Measurements from ENCODE around the gene GPATCH2L. TPM values are rescaled to one million over a fixed set of nuclear protein-coding genes. Genes with fewer than 3 reads are reported as not detected.

Gene GPATCH2L
- total RNA-seq (80.1 TPM), polyA plus RNA-seq (18.5 TPM)

- peak; percentile 86 for DNase-seq (ENCODE audit: extremely low spot score)
- H3K4me1 ChIP-seq (ENCODE audit: insufficient read depth) = no peaks in the 10 kb centered on the region
- H3K36me3 ChIP-seq (ENCODE audit: insufficient read depth) = no peaks in the 10 kb centered on the region
- peak within 1 kb of the TSS; percentile 68 for H3K4me3 ChIP-seq (ENCODE audit: low read depth, low read length)
- peak within 1 kb of the TSS; percentile 65 for H3K27ac ChIP-seq (ENCODE audit: low read depth)
- 2% methylated on average over 43 of the region's 43 CpGs for WGBS
These were observed at the start of gene GPATCH2L for GRCh38 chr14:76151398-76152332. TSS of gene GPATCH2L (plus strand) at chr14:76151922. CDS start at chr14:76154364, 2,442 bp downstream.

GRCh38 chr14:76104802-76105355 lies 46.8 kb upstream of the GPATCH2L start:
- Histone ChIP-seq H3K36me3 (ENCODE audit: insufficient read depth) (no peaks in the 10 kb centered on the region), H3K27ac (ENCODE audit: low read depth) (no peak overlapping the region), H3K4me1 (ENCODE audit: insufficient read depth) (no peaks in the 10 kb centered on the region), H3K4me3 (ENCODE audit: low read depth, low read length) (no peak overlapping the region)
- 83% methylated on average over 8 of the region's 8 CpGs for WGBS
- DNase-seq (ENCODE audit: extremely low spot score) = no peak

GRCh38 chr14:76106188-76106587 lies 45.5 kb upstream of the GPATCH2L start:
- WGBS = 92% methylated on average over 2 of the region's 2 CpGs
- no peaks in the 10 kb centered on the region for H3K36me3 ChIP-seq (ENCODE audit: insufficient read depth)

GRCh38 chr14:76109087-76109880 lies 42.4 kb upstream of the GPATCH2L start:
- no peak for DNase-seq (ENCODE audit: extremely low spot score)

More at GRCh38 chr14:76106188-76106587, 45.5 kb upstream of the GPATCH2L start:
- H3K27ac ChIP-seq (ENCODE audit: low read depth) = no peak overlapping the region
- no peak overlapping the region for H3K4me3 ChIP-seq (ENCODE audit: low read depth, low read length)
- DNase-seq (ENCODE audit: extremely low spot score) = no peak
- H3K4me1 ChIP-seq (ENCODE audit: insufficient read depth) = no peaks in the 10 kb centered on the region

GRCh38 chr14:76112889-76113624 lies 38.7 kb upstream of the GPATCH2L start:
- H3K36me3 ChIP-seq (ENCODE audit: insufficient read depth) = no peaks in the 10 kb centered on the region
- no peak overlapping the region for H3K27ac ChIP-seq (ENCODE audit: low read depth)
- H3K4me3 ChIP-seq (ENCODE audit: low read depth, low read length) = no peak overlapping the region
- no peaks in the 10 kb centered on the region for H3K4me1 ChIP-seq (ENCODE audit: insufficient read depth)
- 66% methylated on average over 22 of the region's 22 CpGs for WGBS
- no peak for DNase-seq (ENCODE audit: extremely low spot score)

More at GRCh38 chr14:76109087-76109880, 42.4 kb upstream of the GPATCH2L start:
- H3K4me1 ChIP-seq (ENCODE audit: insufficient read depth) = no peaks in the 10 kb centered on the region
- H3K4me3 ChIP-seq (ENCODE audit: low read depth, low read length) = no peak overlapping the region
- H3K27ac ChIP-seq (ENCODE audit: low read depth) = no peak overlapping the region
- H3K36me3 ChIP-seq (ENCODE audit: insufficient read depth) = no peaks in the 10 kb centered on the region
- WGBS = 74% methylated on average over 14 of the region's 14 CpGs

GRCh38 chr14:76113691-76114090 lies 38.0 kb upstream of the GPATCH2L start:
- Histone ChIP-seq H3K36me3 (ENCODE audit: insufficient read depth) (no peaks in the 10 kb centered on the region), H3K27ac (ENCODE audit: low read depth) (no peak overlapping the region), H3K4me1 (ENCODE audit: insufficient read depth) (no peaks in the 10 kb centered on the region), H3K4me3 (ENCODE audit: low read depth, low read length) (no peak overlapping the region)
- WGBS = 68% methylated on average over 8 of the region's 8 CpGs
- DNase-seq (ENCODE audit: extremely low spot score) = no peak

GRCh38 chr14:76115010-76115422 lies 36.7 kb upstream of the GPATCH2L start:
- H3K4me1 ChIP-seq (ENCODE audit: insufficient read depth) = no peaks in the 10 kb centered on the region
- WGBS = 69% methylated on average over 2 of the region's 2 CpGs
- H3K4me3 ChIP-seq (ENCODE audit: low read depth, low read length) = no peak overlapping the region
- no peaks in the 10 kb centered on the region for H3K36me3 ChIP-seq (ENCODE audit: insufficient read depth)
- DNase-seq (ENCODE audit: extremely low spot score) = no peak
- H3K27ac ChIP-seq (ENCODE audit: low read depth) = no peak overlapping the region

- 42% methylated on average over 16 of the region's 16 CpGs for WGBS
- H3K4me1 ChIP-seq (ENCODE audit: insufficient read depth) = no peaks in the 10 kb centered on the region
- no peak for DNase-seq (ENCODE audit: extremely low spot score)
These were observed 33.8 kb upstream of the GPATCH2L start for GRCh38 chr14:76117789-76118484.

GRCh38 chr14:76118594-76118993 lies 33.1 kb upstream of the GPATCH2L start:
- Histone ChIP-seq H3K4me3 (ENCODE audit: low read depth, low read length) (no peak overlapping the region), H3K36me3 (ENCODE audit: insufficient read depth) (no peaks in the 10 kb centered on the region), H3K4me1 (ENCODE audit: insufficient read depth) (no peaks in the 10 kb centered on the region), H3K27ac (ENCODE audit: low read depth) (no peak overlapping the region)
- 80% methylated on average over 4 of the region's 4 CpGs for WGBS
- DNase-seq (ENCODE audit: extremely low spot score) = no peak

More at GRCh38 chr14:76117789-76118484, 33.8 kb upstream of the GPATCH2L start:
- H3K27ac ChIP-seq (ENCODE audit: low read depth) = no peak overlapping the region
- no peak overlapping the region for H3K4me3 ChIP-seq (ENCODE audit: low read depth, low read length)
- H3K36me3 ChIP-seq (ENCODE audit: insufficient read depth) = no peaks in the 10 kb centered on the region

GRCh38 chr14:76121089-76121748 lies 30.5 kb upstream of the GPATCH2L start:
- no peak overlapping the region for H3K27ac ChIP-seq (ENCODE audit: low read depth)
- WGBS = 86% methylated on average over 4 of the region's 4 CpGs
- no peaks in the 10 kb centered on the region for H3K36me3 ChIP-seq (ENCODE audit: insufficient read depth)
- DNase-seq (ENCODE audit: extremely low spot score) = no peak
- no peaks in the 10 kb centered on the region for H3K4me1 ChIP-seq (ENCODE audit: insufficient read depth)
- no peak overlapping the region for H3K4me3 ChIP-seq (ENCODE audit: low read depth, low read length)

GRCh38 chr14:76123426-76124225 lies 28.1 kb upstream of the GPATCH2L start:
- H3K4me1 ChIP-seq (ENCODE audit: insufficient read depth) = no peaks in the 10 kb centered on the region
- WGBS = 78% methylated on average over 10 of the region's 10 CpGs
- no peak for DNase-seq (ENCODE audit: extremely low spot score)
- H3K27ac ChIP-seq (ENCODE audit: low read depth) = no peak overlapping the region
- no peaks in the 10 kb centered on the region for H3K36me3 ChIP-seq (ENCODE audit: insufficient read depth)
- H3K4me3 ChIP-seq (ENCODE audit: low read depth, low read length) = no peak overlapping the region

All from urinary bladder (tissue), 4 donors.